CD14-positive monocyte (primary cell): ENCODE results near the gene UBAP1L. TPM values are rescaled to one million over a fixed set of nuclear protein-coding genes. Genes with fewer than 3 reads are reported as not detected.
"Not testable (repeated sequence)": the region's sequence is repeated elsewhere in the genome, so short reads cannot be mapped to it uniquely, and the experiment has no call there.

Experiments
- DNase-seq, 3 donors: peaks; one replicate each; pipeline ENCODE4 v3.0.0-alpha.2; 2011 to 2022
- H2AFZ ChIP-seq: 2 replicates; pipeline ENCODE4 v1.6.0; 2012; ENCODE audit warnings: mild to moderate bottlenecking, low read depth, low read length, inconsistent platforms; ENCODE audit not compliant: insufficient read depth, poor library complexity, severe bottlenecking
- H3K27ac ChIP-seq, 2 donors: 1 replicate in 1 of 2; 2 replicates in 1 of 2; pipeline ENCODE4 v1.5.1; 2012 to 2013; ENCODE audit warnings: low read length in 2 of 2, control low read depth in 1 of 2, inconsistent platforms in 1 of 2, low read depth in 1 of 2, mild to moderate bottlenecking in 1 of 2
- H3K27me3 ChIP-seq, 2 donors: one replicate each; pipeline versions ENCODE4 v1.6.0 to v1.6.1; 2011 to 2013; ENCODE audit warnings: low read length in 2 of 2; ENCODE audit not compliant: control insufficient read depth in 2 of 2, insufficient read depth in 2 of 2
- H3K36me3 ChIP-seq, 2 donors: replicated peaks in 1 of 2; 1 replicate in 1 of 2; 2 replicates in 1 of 2; pipeline versions ENCODE4 v1.5.1 to v1.6.1; 2012 to 2013; ENCODE audit warnings: low read length in 2 of 2, control low read depth in 1 of 2, inconsistent platforms in 1 of 2, mild to moderate bottlenecking in 1 of 2; ENCODE audit not compliant: insufficient read depth in 2 of 2, control insufficient read depth in 1 of 2
- H3K4me1 ChIP-seq, 2 donors: 1 replicate in 1 of 2; 2 replicates in 1 of 2; pipeline versions ENCODE4 v1.5.1 to v1.6.1; 2012 to 2013; ENCODE audit warnings: low read length in 2 of 2, control low read depth in 1 of 2, inconsistent platforms in 1 of 2, mild to moderate bottlenecking in 1 of 2, moderate library complexity in 1 of 2; ENCODE audit not compliant: insufficient read depth in 2 of 2, control insufficient read depth in 1 of 2
- H3K4me2 ChIP-seq: replicated peaks from 2 replicates; pipeline ENCODE3; 2012; ENCODE audit warnings: low read length, moderate library complexity, mild to moderate bottlenecking; ENCODE audit not compliant: poor library complexity, severe bottlenecking; ENCODE audit errors: extremely low read depth
- H3K4me3 ChIP-seq, 3 experiments: fragments of 200-600 bp in 1 of 3; sonication (generic) in 1 of 3; replicated peaks in 1 of 3; 1 replicate in 2 of 3; 2 replicates in 1 of 3; pipeline ENCODE4 v1.5.1; 2011 to 2013; ENCODE audit warnings: low read length in 3 of 3, mild to moderate bottlenecking in 3 of 3, control low read depth in 2 of 3, low read depth in 2 of 3, inconsistent platforms in 1 of 3, moderate library complexity in 1 of 3
- H3K79me2 ChIP-seq: 2 replicates; pipeline ENCODE4 v1.6.0; 2012; ENCODE audit warnings: mild to moderate bottlenecking, control low read depth, inconsistent platforms, low read length, moderate library complexity; ENCODE audit not compliant: insufficient read depth
- H3K9ac ChIP-seq: 2 replicates; pipeline ENCODE4 v1.6.0; 2017; ENCODE audit warnings: low read length, mild to moderate bottlenecking; ENCODE audit not compliant: insufficient read depth, poor library complexity, severe bottlenecking
- H3K9me3 ChIP-seq, 2 donors: replicated peaks in 1 of 2; 1 replicate in 1 of 2; 2 replicates in 1 of 2; pipeline versions ENCODE4 v1.5.1 to v1.6.1; 2012 to 2013; ENCODE audit warnings: low read length in 2 of 2, control low read depth in 1 of 2; ENCODE audit not compliant: control insufficient read depth in 1 of 2, insufficient read depth in 1 of 2
- H4K20me1 ChIP-seq: 2 replicates; pipeline ENCODE4 v1.6.0; 2012; ENCODE audit warnings: mild to moderate bottlenecking, low read length, control low read depth, moderate library complexity; ENCODE audit not compliant: insufficient read depth
- H3K27ac Mint-ChIP-seq, 7 donors: one replicate each; pipeline ENCODE4 v1.8.0; 2020; ENCODE audit warnings: mild to moderate bottlenecking in 7 of 7, mixed read lengths in 7 of 7, moderate library complexity in 6 of 7, inconsistent platforms in 2 of 7
- H3K27me3 Mint-ChIP-seq, 3 donors: one replicate each; pipeline ENCODE4 v1.8.0; 2021 to 2022; ENCODE audit warnings: low read depth in 3 of 3, mild to moderate bottlenecking in 3 of 3, mixed read lengths in 3 of 3, moderate library complexity in 3 of 3, inconsistent platforms in 1 of 3
- H3K36me3 Mint-ChIP-seq, 2 donors: one replicate each; pipeline ENCODE4 v1.8.0; 2020; ENCODE audit warnings: mixed read lengths in 2 of 2, inconsistent platforms in 1 of 2, mild to moderate bottlenecking in 1 of 2
- H3K4me1 Mint-ChIP-seq: one replicate; pipeline ENCODE4 v1.8.0; 2020; ENCODE audit warnings: mild to moderate bottlenecking, mixed read lengths
- H3K4me3 Mint-ChIP-seq, 2 donors: one replicate each; pipeline ENCODE4 v1.8.0; 2020; ENCODE audit warnings: mild to moderate bottlenecking in 2 of 2, mixed read lengths in 2 of 2, moderate library complexity in 1 of 2
- H3K9me3 Mint-ChIP-seq, 7 donors: one replicate each; pipeline ENCODE4 v1.8.0; 2020 to 2022; ENCODE audit warnings: mixed read lengths in 7 of 7, mild to moderate bottlenecking in 6 of 7, moderate library complexity in 6 of 7, inconsistent platforms in 2 of 7
- CTCF ChIP-seq: fragments of 200-600 bp; IDR thresholded peaks from one replicate; pipeline ENCODE4 v1.8.0; 2022; ENCODE audit warnings: antibody characterized with exemption, mild to moderate bottlenecking
- WGBS: methylation state at CpG from one replicate; pipeline ENCODE4 v1.1.5; 2013; ENCODE audit warnings: missing lambda C conversion rate; ENCODE audit not compliant: insufficient coverage; 5-methylcytosine and 5-hydroxymethylcytosine counted together
- intact Hi-C, 2 donors: fragments of 100-400 bp; cut with micrococcal nuclease; formaldehyde crosslinking; loops; one replicate each; pipeline versions ENCODE4 v1.15.0 to v1.15.1; 2023
- polyA plus RNA-seq, 3 donors: library from polyadenylated mRNA; depleted of rRNA in 1 of 3; unstranded in 2 of 3; stranded (reverse) in 1 of 3; fragments of 300-500 nt in 2 of 3; fragments of >200 nt in 1 of 3; fragmentation: Illumina TruSeq in 2 of 3; gene quantifications; 1 replicate in 2 of 3; 2 replicates in 1 of 3; pipeline ENCODE4 v1.2.3, GENCODE V29; 2012 to 2021

UBAP1L gene
- polyA plus RNA-seq, 3 donors = 4.8 TPM; not detected in 2

- H3K9me3 ChIP-seq, DNase-seq, H3K79me2 ChIP-seq, H3K4me1 ChIP-seq, intact Hi-C loops, H3K36me3 Mint-ChIP-seq, H3K4me2 ChIP-seq, H3K27ac Mint-ChIP-seq, H4K20me1 ChIP-seq, H3K9ac ChIP-seq, H3K4me1 Mint-ChIP-seq, H3K4me3 Mint-ChIP-seq, H3K9me3 Mint-ChIP-seq, H2AFZ ChIP-seq, H3K36me3 ChIP-seq, H3K27ac ChIP-seq, H3K4me3 ChIP-seq: not testable (repeated sequence)
- H3K27me3 ChIP-seq = peaks cover 5 to 26% of the 10 kb centered on the region in 2 donors
- 97% methylated on average over 15 of the region's 22 CpGs for WGBS
- peaks cover 25 to 43% (median 32%) of the 10 kb centered on the region in 3 donors for H3K27me3 Mint-ChIP-seq
Observed at GRCh38 chr15:65074946-65075345, 40.1 kb downstream of the UBAP1L start.

- Histone ChIP-seq H3K27me3 (peaks cover 14 to 21% of the 10 kb centered on the region in 2 donors), H3K27ac (no peak overlapping the region), H3K9ac (no peak overlapping the region), H3K36me3 (no peaks in the 10 kb centered on the region), H3K4me2 (no peak overlapping the region), H3K79me2 (no peaks in the 10 kb centered on the region), H2AFZ (no peak overlapping the region), H4K20me1 (no peaks in the 10 kb centered on the region), H3K9me3 (peaks cover 0 to 6% of the 10 kb centered on the region in 2 donors), H3K4me3 (no peak overlapping the region), H3K4me1 (peaks cover 0 to 6% of the 10 kb centered on the region in 2 donors)
- Mint-ChIP-seq H3K4me3 (no peak overlapping the region), H3K4me1 (peaks cover under 1% of the 10 kb centered on the region), H3K36me3 (peaks cover 0 to 5% of the 10 kb centered on the region in 2 donors), H3K27me3 (peaks cover 28 to 44% (median 36%) of the 10 kb centered on the region in 3 donors), H3K27ac (no peak overlapping the region), H3K9me3 (peaks cover 1 to 5% (median 3%) of the 10 kb centered on the region in 7 donors)
- no peak for TF ChIP-seq CTCF
- intact Hi-C loops = no loop called here
- no peak for DNase-seq
- WGBS = no CpG with 5 or more reads among the region's 3 CpGs
Observed at GRCh38 chr15:65072617-65073016, 42.4 kb downstream of the UBAP1L start.
